GM23248 (cell line): ENCODE measurements around the gene MIAT. TPM values are rescaled to one million over a fixed set of nuclear protein-coding genes. Genes with fewer than 3 reads are reported as not detected.

Experiments used
- DNase-seq: peaks from one replicate; pipeline ENCODE4 v3.0.0-alpha.2; 2015
- H2AFZ ChIP-seq: fragments of 200-600 bp; sonication (generic); 2 replicates; pipeline ENCODE4 v1.6.1; 2016; ENCODE audit warnings: antibody characterized with exemption
- H3F3A ChIP-seq: fragments of 200-600 bp; sonication (generic); 2 replicates; pipeline ENCODE4 v1.6.1; 2016; ENCODE audit warnings: mild to moderate bottlenecking, antibody characterized with exemption, mixed run types; ENCODE audit not compliant: insufficient read depth
- H3K27ac ChIP-seq: fragments of 200-600 bp; sonication (generic); 2 replicates; pipeline ENCODE4 v1.5.1; 2016; ENCODE audit warnings: mild to moderate bottlenecking
- H3K27me3 ChIP-seq: fragments of 200-600 bp; sonication (generic); replicated peaks from 2 replicates; pipeline ENCODE4 v1.6.1; 2016; ENCODE audit warnings: mild to moderate bottlenecking; ENCODE audit not compliant: insufficient read depth
- H3K36me3 ChIP-seq: fragments of 200-600 bp; sonication (generic); 2 replicates; pipeline ENCODE4 v1.6.1; 2016; ENCODE audit warnings: low read depth, mild to moderate bottlenecking
- H3K4me1 ChIP-seq: fragments of 200-600 bp; sonication (generic); 2 replicates; pipeline ENCODE4 v1.6.1; 2016; ENCODE audit warnings: mild to moderate bottlenecking; ENCODE audit not compliant: insufficient read depth
- H3K4me2 ChIP-seq: fragments of 200-600 bp; sonication (generic); one replicate; pipeline ENCODE4 v1.6.1; 2016; ENCODE audit warnings: mild to moderate bottlenecking; ENCODE audit not compliant: unreplicated experiment
- H3K4me3 ChIP-seq: fragments of 200-600 bp; sonication (generic); 2 replicates; pipeline ENCODE4 v1.5.1; 2016; ENCODE audit warnings: mild to moderate bottlenecking
- H3K79me2 ChIP-seq: fragments of 200-600 bp; sonication (generic); 2 replicates; pipeline ENCODE4 v1.6.1; 2016; ENCODE audit warnings: mild to moderate bottlenecking; ENCODE audit not compliant: insufficient read depth
- H3K9ac ChIP-seq: fragments of 200-600 bp; sonication (generic); 2 replicates; pipeline ENCODE4 v1.6.1; 2016; ENCODE audit warnings: mild to moderate bottlenecking
- H3K9me2 ChIP-seq: fragments of 200-600 bp; sonication (generic); 2 replicates; pipeline ENCODE4 v1.6.1; 2016; ENCODE audit warnings: mixed run types, mild to moderate bottlenecking, moderate library complexity; ENCODE audit not compliant: insufficient read depth
- H3K9me3 ChIP-seq: fragments of 200-600 bp; sonication (generic); one replicate; pipeline ENCODE4 v1.6.1; 2017; ENCODE audit warnings: low read depth
- H4K20me1 ChIP-seq: fragments of 200-600 bp; sonication (generic); 2 replicates; pipeline ENCODE4 v1.6.0; 2016; ENCODE audit not compliant: insufficient read depth
- EZH2 ChIP-seq: fragments of 200-600 bp; sonication (generic); IDR thresholded peaks from 2 replicates; pipeline ENCODE4 v1.6.1; 2018; ENCODE audit warnings: antibody characterized with exemption, mild to moderate bottlenecking; ENCODE audit not compliant: insufficient read depth, poor library complexity, severe bottlenecking
- EZH2phosphoT487 ChIP-seq: fragments of 200-600 bp; sonication (generic); IDR thresholded peaks from 2 replicates; pipeline ENCODE4 v1.6.1; 2018; ENCODE audit warnings: antibody characterized with exemption, moderate library complexity, mild to moderate bottlenecking, low read depth; ENCODE audit not compliant: insufficient read depth
- WGBS, 2 experiments: methylation state at CpG; one replicate each; pipeline ENCODE4 v1.1.6; 2015 to 2017; ENCODE audit warnings: low lambda C conversion rate in 2 of 2, low coverage in 1 of 2; ENCODE audit errors: missing lambda C conversion rate in 2 of 2; 5-methylcytosine and 5-hydroxymethylcytosine counted together
- in situ Hi-C: fragments of 300-500 bp; cut with MboI; formaldehyde crosslinking; loops from 2 replicates; pipeline ENCODE4 v1.15.0; 2020
- polyA plus RNA-seq: library from polyadenylated mRNA; unstranded; fragments of >200 nt; fragmentation: Nextera tagmentation; extraction: Ambion mirVana; gene quantifications from 2 replicates; pipeline ENCODE4 v1.2.1, GENCODE V29; 2016
- total RNA-seq: library from RNA; depleted of rRNA; stranded (reverse); fragments of >200 nt; shearing (Covaris generic); gene quantifications from 2 replicates; pipeline ENCODE4 v1.2.3, GENCODE V29; 2014

The MIAT gene
- total and polyA plus RNA-seq, 2 experiments from 2014 or later: 0.23 to 0.43 TPM

- Histone ChIP-seq H3K9me2 (no peaks in the 10 kb centered on the region), H2AFZ (no peak overlapping the region), H3F3A (no peaks in the 10 kb centered on the region), H3K4me1 (no peaks in the 10 kb centered on the region), H3K27ac (no peak overlapping the region), H3K79me2 (peaks cover 24% of the 10 kb centered on the region), H3K4me2 (no peak overlapping the region), H3K9me3 (no peaks in the 10 kb centered on the region), H4K20me1 (no peaks in the 10 kb centered on the region), H3K36me3 (peaks cover 4% of the 10 kb centered on the region; the same call in 1 of the 2 replicates), H3K4me3 (no peak overlapping the region), H3K27me3 (no peaks in the 10 kb centered on the region), H3K9ac (no peak overlapping the region)
- TF ChIP-seq EZH2: no peak
- no peak for TF ChIP-seq EZH2phosphoT487
- DNase-seq: no peak
- 93 to 100% methylated on average over 2 of the region's 2 CpGs for WGBS, 2 experiments
- in situ Hi-C loops: no loop called here
These were observed 39.8 kb downstream of the MIAT start for GRCh38 chr22:26697151-26697550.

GRCh38 chr22:26700462-26700861 lies 43.1 kb downstream of the MIAT start:
- no peak overlapping the region for H3K4me2 ChIP-seq
- H3K9ac ChIP-seq: no peak overlapping the region
- no peaks in the 10 kb centered on the region for H3K9me2 ChIP-seq
- in situ Hi-C loops: no loop called here
- H3K9me3 ChIP-seq: no peaks in the 10 kb centered on the region
- peaks cover 19% of the 10 kb centered on the region; the same call in 1 of the 2 replicates for H3K79me2 ChIP-seq
- DNase-seq: no peak
- H3K27me3 ChIP-seq: no peaks in the 10 kb centered on the region
- H3F3A ChIP-seq: peaks cover 11% of the 10 kb centered on the region; the same call in 1 of the 2 replicates
- no peak overlapping the region for H3K4me3 ChIP-seq
- no peaks in the 10 kb centered on the region for H4K20me1 ChIP-seq
- H2AFZ ChIP-seq: no peak overlapping the region
- peaks cover 7% of the 10 kb centered on the region; the same call in 1 of the 2 replicates for H3K4me1 ChIP-seq
- TF ChIP-seq EZH2phosphoT487: no peak
- TF ChIP-seq EZH2: no peak
- no peaks in the 10 kb centered on the region for H3K36me3 ChIP-seq
- H3K27ac ChIP-seq: no peak overlapping the region

GRCh38 chr22:26700886-26701285 lies 43.5 kb downstream of the MIAT start:
- TF ChIP-seq EZH2 (no peak), EZH2phosphoT487 (no peak)
- no peaks in the 10 kb centered on the region for H3K9me3 ChIP-seq
- peak; percentile 63 for DNase-seq
- WGBS, 2 experiments: 74 to 78% methylated on average over 4 of the region's 4 CpGs
- no peak overlapping the region for H3K4me2 ChIP-seq
- no peak overlapping the region for H3K9ac ChIP-seq
- peaks cover 23% of the 10 kb centered on the region; the same call in 1 of the 2 replicates for H3K79me2 ChIP-seq
- no peaks in the 10 kb centered on the region for H4K20me1 ChIP-seq
- no peak overlapping the region for H3K4me3 ChIP-seq
- peaks cover 7% of the 10 kb centered on the region; the same call in 1 of the 2 replicates for H3K4me1 ChIP-seq
- no peaks in the 10 kb centered on the region for H3K27me3 ChIP-seq
- H2AFZ ChIP-seq: no peak overlapping the region
- no peaks in the 10 kb centered on the region for H3K36me3 ChIP-seq
- no peak overlapping the region for H3K27ac ChIP-seq
- in situ Hi-C loops: no loop called here
- peaks cover 11% of the 10 kb centered on the region; the same call in 1 of the 2 replicates for H3F3A ChIP-seq
- no peaks in the 10 kb centered on the region for H3K9me2 ChIP-seq

GRCh38 chr22:26701323-26701722 lies 43.9 kb downstream of the MIAT start:
- Histone ChIP-seq H3K9me2 (no peaks in the 10 kb centered on the region), H2AFZ (no peak overlapping the region), H3K4me3 (no peak overlapping the region), H4K20me1 (no peaks in the 10 kb centered on the region), H3K27ac (no peak overlapping the region), H3K36me3 (no peaks in the 10 kb centered on the region), H3F3A (peaks cover 11% of the 10 kb centered on the region; the same call in 1 of the 2 replicates), H3K79me2 (peaks cover 27% of the 10 kb centered on the region; the same call in 1 of the 2 replicates), H3K9ac (no peak overlapping the region), H3K27me3 (no peaks in the 10 kb centered on the region), H3K4me1 (peaks cover 7% of the 10 kb centered on the region; the same call in 1 of the 2 replicates), H3K4me2 (no peak overlapping the region), H3K9me3 (no peaks in the 10 kb centered on the region)
- no peak for DNase-seq
- TF ChIP-seq EZH2: no peak
- in situ Hi-C loops: no loop called here
- 96 to 100% methylated on average over 1 of the region's 1 CpG for WGBS, 2 experiments
